HCT116 (cell line): ENCODE results near the gene DOCK9. TPM values are rescaled to one million over a fixed set of nuclear protein-coding genes. Genes with fewer than 3 reads are reported as not detected.

Source experiments
- ATAC-seq: fragments of 200-7000 bp; cut with Tn5 transposase; 2 replicates; pipeline ENCODE4 v1.9.1; 2020; ENCODE audit warnings: mild to moderate bottlenecking, moderate library complexity
- BruUV-seq: library from RNA; stranded (reverse); fragments of 400-500 nt; replicated peaks from 2 replicates; lab custom pipeline; 2021; lab: Mats Ljungman, UMichigan
- CTCF ChIA-PET: fragments of 300-600 bp; sonication (Branson Sonifier 250); formaldehyde crosslinking; loops from one replicate; lab custom pipeline; 2021; ENCODE audit warnings: antibody characterized with exemption; lab: Charles Lee
- POLR2A ChIA-PET: fragments of 300-600, 350-600 bp; sonication (Branson Sonifier 250); formaldehyde crosslinking; loops from one replicate; lab custom pipeline; 2021; ENCODE audit warnings: antibody characterized with exemption; lab: Charles Lee
- RAD21 ChIA-PET, 2 experiments: fragments of 300-600 bp; sonication (Branson Sonifier 250); formaldehyde crosslinking; loops; one replicate each; lab custom pipeline; 2023; ENCODE audit warnings: low total read pairs in 2 of 2; ENCODE audit not compliant: uncharacterized antibody in 2 of 2, unreplicated experiment in 2 of 2, low non-redundant PET in 1 of 2; lab: Charles Lee
- DNase-seq: peaks from one replicate; pipeline ENCODE4 v3.0.0-alpha.2; 2010; ENCODE audit warnings: low read depth, low spot score
- H2AFZ ChIP-seq: fragments of 200-600 bp; shearing (Covaris generic), sonication (generic); 2 replicates; pipeline ENCODE4 v1.6.1; 2017; ENCODE audit warnings: low read depth, mixed run types, mixed read lengths, antibody characterized with exemption, low read length; ENCODE audit not compliant: poor library complexity, severe bottlenecking
- H3K27ac ChIP-seq: 2 replicates; pipeline ENCODE4 v1.5.1; 2012; ENCODE audit warnings: low read depth, low read length
- H3K27me3 ChIP-seq: fragments of 200-600 bp; sonication (generic); 2 replicates; pipeline ENCODE4 v1.6.1; 2016; ENCODE audit warnings: mixed run types, low read length, mixed read lengths; ENCODE audit not compliant: insufficient read depth
- H3K36me3 ChIP-seq, 2 experiments: fragments of 200-500 bp in 1 of 2; fragments of 200-600 bp in 1 of 2; sonication (Bioruptor generic) in 1 of 2; sonication (generic) in 1 of 2; 2 replicates each; pipeline versions ENCODE4 v1.5.1 to v1.6.1; 2014 to 2016; ENCODE audit warnings: low read length in 2 of 2, inconsistent platforms in 1 of 2, mixed read lengths in 1 of 2, mixed run types in 1 of 2; ENCODE audit not compliant: insufficient read depth in 2 of 2, control insufficient read depth in 1 of 2
- H3K4me1 ChIP-seq, 2 experiments: fragments of 200-600 bp in 1 of 2; sonication (generic) in 1 of 2; 2 replicates each; pipeline versions ENCODE4 v1.5.1 to v1.6.1; 2012 to 2017; ENCODE audit warnings: low read length in 2 of 2, inconsistent platforms in 1 of 2, mild to moderate bottlenecking in 1 of 2, mixed read lengths in 1 of 2, mixed run types in 1 of 2, moderate library complexity in 1 of 2; ENCODE audit not compliant: insufficient read depth in 2 of 2, control insufficient read depth in 1 of 2
- H3K4me2 ChIP-seq: fragments of 200-600 bp; sonication (generic); 2 replicates; pipeline ENCODE4 v1.6.1; 2017; ENCODE audit warnings: mixed run types, low read length, mixed read lengths
- H3K4me3 ChIP-seq, 2 experiments: fragments of 200-600 bp in 1 of 2; sonication (generic) in 1 of 2; replicated peaks in 1 of 2; 2 replicates each; pipeline ENCODE4 v1.5.1; 2011 to 2016; ENCODE audit warnings: low read length in 2 of 2, control low read depth in 1 of 2, low read depth in 1 of 2, mild to moderate bottlenecking in 1 of 2, mixed read lengths in 1 of 2, mixed run types in 1 of 2
- H3K79me2 ChIP-seq: fragments of 200-600 bp; sonication (generic); 2 replicates; pipeline ENCODE4 v1.6.1; 2017; ENCODE audit warnings: mild to moderate bottlenecking, mixed run types, low read length, moderate library complexity, mixed read lengths; ENCODE audit not compliant: insufficient read depth
- H3K9ac ChIP-seq: fragments of 200-600 bp; sonication (generic); 2 replicates; pipeline ENCODE4 v1.6.1; 2016; ENCODE audit warnings: low read length, mixed read lengths
- H3K9me2 ChIP-seq: fragments of 200-600 bp; sonication (generic), shearing (Covaris generic); 2 replicates; pipeline ENCODE4 v1.6.1; 2017; ENCODE audit warnings: mixed run types, mild to moderate bottlenecking, moderate library complexity; ENCODE audit not compliant: insufficient read depth
- H3K9me3 ChIP-seq, 2 experiments: fragments of 200-500 bp in 1 of 2; fragments of 200-600 bp in 1 of 2; sonication (Bioruptor generic) in 1 of 2; sonication (generic) in 1 of 2; 2 replicates each; pipeline ENCODE4 v1.6.1; 2014 to 2017; ENCODE audit warnings: low read length in 2 of 2, mixed read lengths in 2 of 2, inconsistent platforms in 1 of 2, low read depth in 1 of 2, mild to moderate bottlenecking in 1 of 2, mixed run types in 1 of 2, moderate library complexity in 1 of 2; ENCODE audit not compliant: control insufficient read depth in 1 of 2, insufficient read depth in 1 of 2
- H4K20me1 ChIP-seq: fragments of 200-600 bp; sonication (generic), shearing (Covaris generic); 2 replicates; pipeline ENCODE4 v1.6.1; 2017; ENCODE audit warnings: mixed run types, mild to moderate bottlenecking, moderate library complexity; ENCODE audit not compliant: insufficient read depth
- ATF3 ChIP-seq: IDR thresholded peaks from 2 replicates; pipeline ENCODE4 v1.6.1; 2012
- CBX3 ChIP-seq: IDR thresholded peaks from 2 replicates; pipeline ENCODE4 v1.6.1; 2012; ENCODE audit warnings: low read depth
- CEBPB ChIP-seq: IDR thresholded peaks from 2 replicates; pipeline ENCODE4 v1.6.1; 2012; ENCODE audit warnings: low read depth
- EGR1 ChIP-seq: IDR thresholded peaks from 2 replicates; pipeline ENCODE4 v1.6.1; 2012; ENCODE audit warnings: low read depth
- EZH2 ChIP-seq: fragments of 200-600 bp; sonication (generic); IDR thresholded peaks from 2 replicates; pipeline ENCODE4 v1.6.1; 2017; ENCODE audit warnings: antibody characterized with exemption, mixed run types
- EZH2phosphoT487 ChIP-seq: fragments of 200-600 bp; IDR thresholded peaks from 2 replicates; pipeline ENCODE4 v1.6.1; 2018; ENCODE audit warnings: antibody characterized with exemption, borderline replicate concordance
- FOSL1 ChIP-seq: IDR thresholded peaks from 2 replicates; pipeline ENCODE4 v1.6.1; 2012; ENCODE audit warnings: low read depth
- JUND ChIP-seq: IDR thresholded peaks from 2 replicates; pipeline ENCODE4 v1.6.1; 2012
- POLR2AphosphoS5 ChIP-seq: IDR thresholded peaks from 2 replicates; pipeline ENCODE4 v1.6.1; 2011; ENCODE audit warnings: mild to moderate bottlenecking, low read depth, low read length, moderate library complexity
- SIN3A ChIP-seq: IDR thresholded peaks from 2 replicates; pipeline ENCODE4 v1.6.1; 2012; ENCODE audit warnings: low read depth
- SP1 ChIP-seq: IDR thresholded peaks from 2 replicates; pipeline ENCODE4 v1.6.1; 2012; ENCODE audit warnings: low read depth
- TCF7L2 ChIP-seq: IDR thresholded peaks from 2 replicates; pipeline ENCODE4 v1.7.0; 2011; ENCODE audit warnings: borderline replicate concordance, inconsistent platforms; ENCODE audit not compliant: insufficient read depth, insufficient read length; ENCODE audit errors: extremely low read depth
- YY1 ChIP-seq: IDR thresholded peaks from 2 replicates; pipeline ENCODE4 v1.6.1; 2011; ENCODE audit warnings: low read length, low read depth, moderate library complexity, mild to moderate bottlenecking; ENCODE audit not compliant: insufficient replicate concordance; ENCODE audit errors: extremely low read depth
- ZNF274 ChIP-seq: fragments of 200-500 bp; sonication (Bioruptor generic); IDR thresholded peaks from 2 replicates; pipeline ENCODE4 v1.6.1; 2014; ENCODE audit warnings: mild to moderate bottlenecking, low read depth, low read length, inconsistent platforms
- intact Hi-C: fragments of 100-400 bp; cut with micrococcal nuclease; formaldehyde crosslinking; loops from 2 replicates; pipeline ENCODE4 v1.10.0; 2022
- total RNA-seq: library from RNA; stranded (reverse); gene quantifications from one replicate; pipeline ENCODE4 v1.2.1, GENCODE V29; 2021; ENCODE audit not compliant: unreplicated experiment
- TF ChIP-seq, protein P1 (sequence below): IDR thresholded peaks from 2 replicates; pipeline ENCODE4 v1.6.1; 2012; ENCODE audit warnings: low read depth
- TF ChIP-seq, protein P2 (sequence below): IDR thresholded peaks from 2 replicates; pipeline ENCODE4 v1.6.1; 2012
- TF ChIP-seq, protein P3 (sequence below): IDR thresholded peaks from 2 replicates; pipeline ENCODE4 v1.6.1; 2011; ENCODE audit warnings: mild to moderate bottlenecking, low read length, moderate library complexity; ENCODE audit not compliant: insufficient replicate concordance; ENCODE audit errors: extremely low read depth

Gene DOCK9
- total RNA-seq, 1 experiment from 2014 or later = 58.8 TPM

DNA sequence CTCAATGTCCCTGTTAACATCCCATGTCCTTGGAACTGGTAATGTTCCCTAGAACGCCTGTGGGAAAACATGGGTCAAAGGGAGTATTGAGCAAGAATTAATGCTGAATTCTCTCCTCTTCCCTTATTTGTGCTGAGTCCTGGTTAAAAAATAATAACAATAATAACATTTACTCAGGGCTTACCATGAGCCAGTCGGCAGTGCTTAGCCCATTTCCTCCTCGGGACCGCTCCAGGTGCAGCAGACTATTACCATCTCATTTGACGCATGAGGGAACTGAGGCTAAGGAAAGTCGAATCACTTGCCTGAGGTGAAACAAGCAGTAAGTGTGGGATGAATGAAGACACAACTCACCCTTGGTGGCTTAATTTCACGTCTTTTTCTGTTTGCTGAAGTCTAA is 191.8 kb downstream of the DOCK9 start:
- ATAC-seq (no peak), DNase-seq (no peak)
- TF ChIP-seq EGR1 (no peak), EZH2 (no peak), JUND (no peak), EZH2phosphoT487 (no peak), CBX3 (no peak), TCF7L2 (no peak), ZNF274 (no peak), CEBPB (no peak), POLR2AphosphoS5 (no peak), ATF3 (no peak), FOSL1 (no peak)
- H3K27me3 ChIP-seq = no peaks in the 10 kb centered on the region
- H3K9me2 ChIP-seq = no peaks in the 10 kb centered on the region
- no peak overlapping the region for H3K27ac ChIP-seq
- H2AFZ ChIP-seq = no peak overlapping the region
- no peak overlapping the region for H3K4me3 ChIP-seq
- ChIA-PET POLR2A (no interaction called here), CTCF (no interaction called here), RAD21 (no interaction called here)
- no peak overlapping the region for H3K4me2 ChIP-seq
- no peaks in the 10 kb centered on the region for H4K20me1 ChIP-seq
- intact Hi-C loops = no loop called here
- H3K4me1 ChIP-seq = peaks cover 0 to 8% of the 10 kb centered on the region in 2 experiments; a peak in 1 of 4 replicates
- H3K9ac ChIP-seq = no peak overlapping the region
- no peaks in the 10 kb centered on the region for H3K36me3 ChIP-seq
- H3K9me3 ChIP-seq = no peaks in the 10 kb centered on the region
- no TSS peak for BruUV-seq
- no peaks in the 10 kb centered on the region for H3K79me2 ChIP-seq

DNA sequence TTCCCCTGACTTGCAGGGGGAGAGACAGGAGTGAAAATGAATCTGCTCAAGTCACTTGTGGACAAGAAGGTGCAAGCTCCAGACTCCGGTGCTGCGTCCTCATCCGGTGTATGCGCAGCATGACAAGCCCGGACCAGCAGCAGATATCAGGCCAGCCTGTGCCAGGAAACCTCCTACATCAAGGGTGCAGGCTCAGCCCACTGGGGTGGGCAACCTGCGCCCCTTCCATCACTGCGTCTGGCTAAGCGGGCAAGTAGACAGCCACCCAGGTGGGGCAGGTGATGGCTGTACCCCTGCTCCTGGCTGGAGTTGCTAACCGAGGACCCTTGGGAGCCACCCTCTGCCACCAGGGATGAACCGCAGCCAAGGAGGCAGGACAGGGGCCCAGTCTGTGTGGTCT is 192.5 kb downstream of the DOCK9 start:
- RAD21 ChIA-PET = no interaction called here
- no peak overlapping the region for H3K4me2 ChIP-seq
- intact Hi-C loops = no loop called here
- ATAC-seq = no peak
- no peak overlapping the region for H2AFZ ChIP-seq
- no peak for TF ChIP-seq SP1
- no peak for TF ChIP-seq YY1
- TF ChIP-seq, protein P1, sequence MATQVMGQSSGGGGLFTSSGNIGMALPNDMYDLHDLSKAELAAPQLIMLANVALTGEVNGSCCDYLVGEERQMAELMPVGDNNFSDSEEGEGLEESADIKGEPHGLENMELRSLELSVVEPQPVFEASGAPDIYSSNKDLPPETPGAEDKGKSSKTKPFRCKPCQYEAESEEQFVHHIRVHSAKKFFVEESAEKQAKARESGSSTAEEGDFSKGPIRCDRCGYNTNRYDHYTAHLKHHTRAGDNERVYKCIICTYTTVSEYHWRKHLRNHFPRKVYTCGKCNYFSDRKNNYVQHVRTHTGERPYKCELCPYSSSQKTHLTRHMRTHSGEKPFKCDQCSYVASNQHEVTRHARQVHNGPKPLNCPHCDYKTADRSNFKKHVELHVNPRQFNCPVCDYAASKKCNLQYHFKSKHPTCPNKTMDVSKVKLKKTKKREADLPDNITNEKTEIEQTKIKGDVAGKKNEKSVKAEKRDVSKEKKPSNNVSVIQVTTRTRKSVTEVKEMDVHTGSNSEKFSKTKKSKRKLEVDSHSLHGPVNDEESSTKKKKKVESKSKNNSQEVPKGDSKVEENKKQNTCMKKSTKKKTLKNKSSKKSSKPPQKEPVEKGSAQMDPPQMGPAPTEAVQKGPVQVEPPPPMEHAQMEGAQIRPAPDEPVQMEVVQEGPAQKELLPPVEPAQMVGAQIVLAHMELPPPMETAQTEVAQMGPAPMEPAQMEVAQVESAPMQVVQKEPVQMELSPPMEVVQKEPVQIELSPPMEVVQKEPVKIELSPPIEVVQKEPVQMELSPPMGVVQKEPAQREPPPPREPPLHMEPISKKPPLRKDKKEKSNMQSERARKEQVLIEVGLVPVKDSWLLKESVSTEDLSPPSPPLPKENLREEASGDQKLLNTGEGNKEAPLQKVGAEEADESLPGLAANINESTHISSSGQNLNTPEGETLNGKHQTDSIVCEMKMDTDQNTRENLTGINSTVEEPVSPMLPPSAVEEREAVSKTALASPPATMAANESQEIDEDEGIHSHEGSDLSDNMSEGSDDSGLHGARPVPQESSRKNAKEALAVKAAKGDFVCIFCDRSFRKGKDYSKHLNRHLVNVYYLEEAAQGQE = no peak
- no peak for TF ChIP-seq CBX3
- no peak for TF ChIP-seq SIN3A
- TF ChIP-seq, protein P2, sequence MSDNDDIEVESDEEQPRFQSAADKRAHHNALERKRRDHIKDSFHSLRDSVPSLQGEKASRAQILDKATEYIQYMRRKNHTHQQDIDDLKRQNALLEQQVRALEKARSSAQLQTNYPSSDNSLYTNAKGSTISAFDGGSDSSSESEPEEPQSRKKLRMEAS = no peak
- TF ChIP-seq, protein P3, sequence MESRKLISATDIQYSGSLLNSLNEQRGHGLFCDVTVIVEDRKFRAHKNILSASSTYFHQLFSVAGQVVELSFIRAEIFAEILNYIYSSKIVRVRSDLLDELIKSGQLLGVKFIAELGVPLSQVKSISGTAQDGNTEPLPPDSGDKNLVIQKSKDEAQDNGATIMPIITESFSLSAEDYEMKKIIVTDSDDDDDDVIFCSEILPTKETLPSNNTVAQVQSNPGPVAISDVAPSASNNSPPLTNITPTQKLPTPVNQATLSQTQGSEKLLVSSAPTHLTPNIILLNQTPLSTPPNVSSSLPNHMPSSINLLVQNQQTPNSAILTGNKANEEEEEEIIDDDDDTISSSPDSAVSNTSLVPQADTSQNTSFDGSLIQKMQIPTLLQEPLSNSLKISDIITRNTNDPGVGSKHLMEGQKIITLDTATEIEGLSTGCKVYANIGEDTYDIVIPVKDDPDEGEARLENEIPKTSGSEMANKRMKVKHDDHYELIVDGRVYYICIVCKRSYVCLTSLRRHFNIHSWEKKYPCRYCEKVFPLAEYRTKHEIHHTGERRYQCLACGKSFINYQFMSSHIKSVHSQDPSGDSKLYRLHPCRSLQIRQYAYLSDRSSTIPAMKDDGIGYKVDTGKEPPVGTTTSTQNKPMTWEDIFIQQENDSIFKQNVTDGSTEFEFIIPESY = no peak
- H3K79me2 ChIP-seq = no peaks in the 10 kb centered on the region
- H3K9me3 ChIP-seq = no peaks in the 10 kb centered on the region
- H3K9me2 ChIP-seq = no peaks in the 10 kb centered on the region
- no peaks in the 10 kb centered on the region for H3K36me3 ChIP-seq
- DNase-seq = no peak
- no peak overlapping the region for H3K4me3 ChIP-seq
- H3K27ac ChIP-seq = no peak overlapping the region
- POLR2A ChIA-PET = no interaction called here
- H3K4me1 ChIP-seq = peaks cover 0 to 8% of the 10 kb centered on the region in 2 experiments; a peak in 1 of 4 replicates
- BruUV-seq = no TSS peak
- no peaks in the 10 kb centered on the region for H3K27me3 ChIP-seq
- H3K9ac ChIP-seq = no peak overlapping the region
- H4K20me1 ChIP-seq = no peaks in the 10 kb centered on the region
- CTCF ChIA-PET = no interaction called here
